WTC11 (cell line): ENCODE results near the gene SASH3.

ENCODE experiments used
- CTCF ChIP-seq: fragments of 200-600 bp; IDR thresholded peaks from 2 replicates; pipeline ENCODE4 v1.8.0; 2022; ENCODE audit warnings: antibody characterized with exemption
- USF1 ChIP-seq: sonication (generic); formaldehyde crosslinking; IDR thresholded peaks from 2 replicates; pipeline ENCODE4 v1.8.0; 2022; ENCODE audit warnings: mild to moderate bottlenecking, missing genetic modification reagents

GRCh38 chrX:129768586-129769466 is 10.9 kb upstream of the SASH3 start:
- no peak for TF ChIP-seq USF1 (CRISPR knock-in tag)
- TF ChIP-seq CTCF, result no peak
